Spleen (tissue), 7 donors: Measurements from ENCODE around the gene ITGB4.

Experiments used
- CTCF ChIP-seq, 11 experiments: fragments of 200-600 bp in 7 of 11; fragments of 450-650 bp in 4 of 11; sonication (generic) in 4 of 11; IDR thresholded peaks in 8 of 11; conservative IDR thresholded peaks in 3 of 11; 1 replicate in 7 of 11; 2 replicates in 4 of 11; pipeline versions ENCODE4 v1.4.0 to v1.8.0; 2016 to 2021; ENCODE audit warnings: antibody characterized with exemption in 11 of 11, inconsistent platforms in 4 of 11, mild to moderate bottlenecking in 1 of 11
- POLR2A ChIP-seq, 3 donors: fragments of 450-650 bp; IDR thresholded peaks; one replicate each; pipeline ENCODE4 v1.5.1; 2017; ENCODE audit warnings: antibody characterized with exemption in 3 of 3, mild to moderate bottlenecking in 1 of 3
- POLR2AphosphoS5 ChIP-seq, 3 donors: sonication (generic); formaldehyde crosslinking; IDR thresholded peaks; one replicate each; pipeline ENCODE4 v1.5.1; 2017; ENCODE audit warnings: antibody characterized with exemption in 3 of 3
- donor health status: DM: no; HTN: no; CAD: no; lungs with moderate emphysema.
- donor health status: DM: no; HTN: no; CAD: no.
- donor health status: DM: no; HTN: no; CAD: no.

- TF ChIP-seq CTCF (IDR thresholded peaks at IDR 0.05 in 8 of 11, conservative IDR thresholded peaks at IDR 0.05 in 3 of 11) (peak; percentile 10 to 84 (median 69)), POLR2A (IDR thresholded peaks at IDR 0.05) (no peak), POLR2AphosphoS5 (IDR thresholded peaks at IDR 0.05) (peak; percentile 71 to 87 (median 86))
Observed at GRCh38 chr17:75764711-75765421, 43.6 kb downstream of the ITGB4 start, which contains the start of gene GALK1.
